Measurements from ENCODE around the gene ATP4A. TPM values are rescaled to one million over a fixed set of nuclear protein-coding genes. Genes with fewer than 3 reads are reported as not detected.

ATP4A gene
- total and polyA plus RNA-seq, 7 donors: 0.10 TPM; not detected in 6

GRCh38 chr19:35556025-35556590, 7.3 kb downstream of the ATP4A start:
- Histone ChIP-seq H3K9me3 (no peaks in the 10 kb centered on the region), H3K27ac (no peak overlapping the region), H3K4me1 (peaks cover 0 to 14% (median 11%) of the 10 kb centered on the region in 4 donors), H3K4me3 (no peak overlapping the region), H3K36me3 (no peaks in the 10 kb centered on the region), H3K27me3 (peaks cover 13 to 43% (median 34%) of the 10 kb centered on the region in 3 donors)
- 80 to 87% methylated on average over 9 of the region's 9 CpGs for WGBS, 2 donors
- TF ChIP-seq POLR2A (IDR thresholded peaks at IDR 0.05): no peak
- no peak for TF ChIP-seq EP300 (IDR thresholded peaks at IDR 0.05)
- no peak for TF ChIP-seq CTCF (IDR thresholded peaks at IDR 0.05)
- TF ChIP-seq POLR2AphosphoS5 (IDR thresholded peaks at IDR 0.05): no peak
- intact Hi-C loops (cut with DNase I): no loop called here
- no peak for DNase-seq

DNA sequence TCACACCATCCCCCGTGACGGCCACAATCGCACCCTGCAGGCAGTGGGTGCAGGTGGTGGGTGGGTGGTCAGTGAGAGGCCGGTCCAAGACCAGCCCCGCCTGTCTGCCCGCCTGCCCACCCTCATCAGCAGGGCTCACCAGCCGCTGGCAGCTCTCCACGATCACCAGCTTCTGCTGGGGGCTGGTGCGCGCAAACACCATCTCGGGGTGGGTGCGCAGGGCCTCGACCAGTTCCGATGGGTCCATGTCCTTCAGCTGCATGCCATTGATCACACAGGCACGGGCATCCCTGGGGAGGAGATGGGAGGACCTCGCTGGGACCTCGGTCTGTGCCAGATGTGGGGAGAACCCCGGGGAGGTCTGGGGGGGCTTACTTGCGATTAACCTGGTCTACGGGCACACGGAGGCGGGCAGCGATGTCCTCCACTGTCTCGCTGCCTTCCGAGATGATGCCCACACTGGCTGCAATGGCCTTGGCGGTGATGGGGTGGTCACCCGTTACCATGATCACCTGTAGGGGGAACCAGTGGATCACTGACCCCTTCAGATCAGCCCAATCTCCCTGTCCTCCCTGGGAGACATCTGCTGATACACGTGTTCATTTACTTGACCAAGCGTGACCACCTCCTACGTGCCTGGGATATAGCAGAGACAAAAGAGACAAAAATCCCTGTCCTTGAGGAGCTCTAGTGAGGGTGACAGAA, 8.0 kb downstream of the ATP4A start:
- Histone ChIP-seq H3K9me3 (no peaks in the 10 kb centered on the region), H3K4me1 (peaks cover 0 to 14% (median 11%) of the 10 kb centered on the region in 4 donors), H3K27ac (no peak overlapping the region), H3K4me3 (no peak overlapping the region), H3K27me3 (peaks cover 13 to 36% (median 31%) of the 10 kb centered on the region in 3 donors), H3K36me3 (no peaks in the 10 kb centered on the region)
- intact Hi-C loops (cut with DNase I): no loop called here
- whole genome bisulfite sequencing, 2 donors: 73 to 75% methylated on average over 30 of the region's 30 CpGs
- no peak for TF ChIP-seq EP300 (IDR thresholded peaks at IDR 0.05)
- DNase-seq: no peak

DNA sequence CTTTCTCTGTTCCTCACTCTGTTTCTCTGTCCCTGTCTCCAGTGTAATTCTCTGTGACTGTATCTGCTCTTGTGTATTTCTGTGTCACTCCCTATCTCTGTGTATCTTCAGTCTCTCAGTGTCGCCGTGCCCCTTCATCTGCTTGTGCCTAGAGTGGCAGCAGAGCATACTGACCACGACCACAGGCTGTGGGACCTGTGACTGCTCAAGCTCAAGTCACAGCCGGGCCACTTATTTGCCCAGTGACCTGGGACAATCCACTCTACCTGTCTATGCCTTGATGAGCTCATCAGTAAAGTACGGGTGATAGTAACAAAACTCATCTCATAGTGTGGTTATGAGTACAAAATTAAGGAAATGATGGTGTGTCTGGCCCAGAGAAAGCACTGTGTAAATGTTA, 9.4 kb downstream of the ATP4A start:
- peaks cover 12 to 22% (median 17%) of the 10 kb centered on the region in 3 donors for H3K27me3 ChIP-seq
- TF ChIP-seq POLR2AphosphoS5 (IDR thresholded peaks at IDR 0.05) (no peak), POLR2A (IDR thresholded peaks at IDR 0.05) (no peak), EP300 (IDR thresholded peaks at IDR 0.05) (no peak), CTCF (IDR thresholded peaks at IDR 0.05) (no peak)
- H3K9me3 ChIP-seq: no peaks in the 10 kb centered on the region
- H3K36me3 ChIP-seq: no peaks in the 10 kb centered on the region
- peaks cover 0 to 14% (median 11%) of the 10 kb centered on the region in 4 donors for H3K4me1 ChIP-seq
- no peak for DNase-seq
- 57 to 73% methylated on average over 5 of the region's 5 CpGs for WGBS, 2 donors
- H3K27ac ChIP-seq: no peak overlapping the region
- no peak overlapping the region for H3K4me3 ChIP-seq
- intact Hi-C loops (cut with DNase I): no loop called here

- Histone ChIP-seq H3K9me3 (no peaks in the 10 kb centered on the region), H3K36me3 (no peaks in the 10 kb centered on the region), H3K27me3 (peaks cover 6 to 16% (median 11%) of the 10 kb centered on the region in 3 donors), H3K27ac (no peak overlapping the region), H3K4me3 (no peak overlapping the region), H3K4me1 (peaks cover 0 to 11% (median 10%) of the 10 kb centered on the region in 4 donors)
- no peak for DNase-seq
- 70 to 74% methylated on average over 14 of the region's 14 CpGs for WGBS, 2 donors
- intact Hi-C loops (cut with DNase I): no loop called here
- TF ChIP-seq CTCF (IDR thresholded peaks at IDR 0.05): no peak
- TF ChIP-seq POLR2A (IDR thresholded peaks at IDR 0.05): no peak
- no peak for TF ChIP-seq POLR2AphosphoS5 (IDR thresholded peaks at IDR 0.05)
- TF ChIP-seq EP300 (IDR thresholded peaks at IDR 0.05): no peak
Observed at GRCh38 chr19:35553385-35554000, 10.0 kb downstream of the ATP4A start.

Measured in sigmoid colon (tissue), 7 donors.